Amygdala (tissue), 56 donors: ENCODE measurements around the gene PAFAH2.

Experiments
- DNase-seq, 56 donors: peaks; one replicate each; lab custom pipeline; 2025; lab: John Stamatoyannopoulos, UW

PAFAH2 gene

GRCh38 chr1:26031611-26032220 lies 33.9 kb upstream of the PAFAH2 start:
- no peak for DNase-seq

- DNase-seq, result no peak
Measured at GRCh38 chr1:26031196-26031595, 33.3 kb upstream of the PAFAH2 start.

- no peak for DNase-seq
Measured at GRCh38 chr1:26029864-26030481, 32.1 kb upstream of the PAFAH2 start.

GRCh38 chr1:26029054-26029863 lies 31.4 kb upstream of the PAFAH2 start:
- DNase-seq, result no peak

GRCh38 chr1:26028490-26028980 lies 30.7 kb upstream of the PAFAH2 start:
- DNase-seq, result peak in 1 of 56 donors; percentile 24

GRCh38 chr1:26027716-26028489 lies 30.0 kb upstream of the PAFAH2 start:
- peak in 2 of 56 donors; percentile 17 for DNase-seq

- no peak for DNase-seq
Measured at GRCh38 chr1:26025517-26025916, 27.7 kb upstream of the PAFAH2 start.

GRCh38 chr1:26025060-26025459 lies 27.2 kb upstream of the PAFAH2 start:
- peak in 2 of 56 donors; percentile 9 to 24 for DNase-seq

GRCh38 chr1:26023826-26024225 lies 26.0 kb upstream of the PAFAH2 start:
- DNase-seq, result no peak

GRCh38 chr1:26023009-26023408 lies 25.1 kb upstream of the PAFAH2 start:
- DNase-seq, result no peak

- DNase-seq, result no peak
Measured at GRCh38 chr1:26022404-26022779, 24.5 kb upstream of the PAFAH2 start.

GRCh38 chr1:26021647-26022403 lies 24.0 kb upstream of the PAFAH2 start, which contains the start of gene EXTL1:
TSS of gene EXTL1 (plus strand) at chr1:26021775. CDS start at chr1:26022647, 872 bp downstream.
- DNase-seq, result peak in 37 of 56 donors; percentile 13 to 82 (median 52)

GRCh38 chr1:26020941-26021646 lies 23.2 kb upstream of the PAFAH2 start:
- no peak for DNase-seq

- DNase-seq, result peak in 11 of 56 donors; percentile 12 to 50 (median 29)
Measured at GRCh38 chr1:26020330-26020768, 22.5 kb upstream of the PAFAH2 start.

- no peak for DNase-seq
Measured at GRCh38 chr1:26019641-26020315, 21.9 kb upstream of the PAFAH2 start.

- DNase-seq, result no peak
Measured at GRCh38 chr1:26017606-26018005, 19.7 kb upstream of the PAFAH2 start.

- DNase-seq, result no peak
Measured at GRCh38 chr1:26016953-26017545, 19.2 kb upstream of the PAFAH2 start.
